HepG2 (cell line): ENCODE results near the gene CACHD1. TPM values are rescaled to one million over a fixed set of nuclear protein-coding genes. Genes with fewer than 3 reads are reported as not detected.

Source experiments
- ATAC-seq: fragments of 200-7000 bp; cut with Tn5 transposase; 3 replicates; pipeline ENCODE4 v1.9.1; 2020; ENCODE audit warnings: mild to moderate bottlenecking, moderate library complexity
- BruUV-seq: library from RNA; stranded (reverse); fragments of 400-500 nt; replicated peaks from 2 replicates; lab custom pipeline; 2021; lab: Mats Ljungman, UMichigan
- CTCF ChIA-PET: fragments of 300-600 bp; formaldehyde crosslinking; extraction: SDS; loops from one replicate; lab custom pipeline; 2021; ENCODE audit warnings: low total read pairs, inconsistent platforms, low intra/inter-chr PET ratio; lab: Yijun Ruan, JAX
- POLR2A ChIA-PET: fragments of 350-600 bp; sonication (Branson Sonifier 250); formaldehyde crosslinking; loops from one replicate; lab custom pipeline; 2020; ENCODE audit warnings: antibody characterized with exemption, inconsistent platforms; lab: Yijun Ruan, JAX
- DNase-seq: peaks from one replicate; pipeline ENCODE4 v3.0.0-alpha.2; 2015; ENCODE audit warnings: low spot score
- FAIRE-seq: peaks from 3 replicates; lab custom pipeline; 2011; peaks lifted over from hg19 to GRCh38; lab: Jason Lieb, UNC
- H2AFZ ChIP-seq: one replicate; pipeline ENCODE4 v1.6.1; 2011; ENCODE audit warnings: low read length, inconsistent platforms
- H3K27ac ChIP-seq: fragments of 300-600 bp; 3 replicates; pipeline ENCODE4 v1.8.0; 2011; ENCODE audit warnings: mixed run types, mild to moderate bottlenecking, mixed read lengths, low read length, inconsistent platforms; ENCODE audit not compliant: insufficient read depth; ENCODE audit errors: extremely low read length
- H3K27me3 ChIP-seq, 2 experiments: fragments of 200-600 bp in 1 of 2; 2 replicates in 1 of 2; 3 replicates in 1 of 2; pipeline versions ENCODE4 v1.6.0 to v1.8.0; 2011; ENCODE audit warnings: low read length in 2 of 2, mild to moderate bottlenecking in 2 of 2, moderate library complexity in 2 of 2, inconsistent platforms in 1 of 2; ENCODE audit not compliant: insufficient read depth in 2 of 2, control insufficient read depth in 1 of 2
- H3K36me3 ChIP-seq, 2 experiments: fragments of 200-600 bp in 1 of 2; replicated peaks in 1 of 2; 2 replicates in 1 of 2; 3 replicates in 1 of 2; pipeline versions ENCODE4 v1.5.1 to v1.8.0; 2011; ENCODE audit warnings: low read length in 2 of 2, inconsistent platforms in 1 of 2; ENCODE audit not compliant: insufficient read depth in 2 of 2, control insufficient read depth in 1 of 2
- H3K4me1 ChIP-seq: 2 replicates; pipeline ENCODE4 v1.5.1; 2012; ENCODE audit warnings: low read length, inconsistent platforms; ENCODE audit not compliant: insufficient read depth
- H3K4me2 ChIP-seq: 2 replicates; pipeline ENCODE4 v1.6.0; 2011; ENCODE audit warnings: low read depth, low read length, inconsistent platforms
- H3K4me3 ChIP-seq, 3 experiments: fragments of 200-600 bp in 1 of 3; sonication (generic), shearing (Covaris generic) in 1 of 3; replicated peaks in 1 of 3; 2 replicates each; pipeline ENCODE4 v1.5.1; 2011 to 2016; ENCODE audit warnings: low read length in 3 of 3, inconsistent platforms in 2 of 3, low read depth in 2 of 3, mild to moderate bottlenecking in 2 of 3, control low read depth in 1 of 3, mixed read lengths in 1 of 3; ENCODE audit not compliant: insufficient read depth in 1 of 3
- H3K79me2 ChIP-seq: one replicate; pipeline ENCODE4 v1.6.1; 2011; ENCODE audit warnings: low read length, inconsistent platforms; ENCODE audit not compliant: insufficient read depth
- H3K9ac ChIP-seq: 2 replicates; pipeline ENCODE4 v1.6.0; 2011; ENCODE audit warnings: mild to moderate bottlenecking, low read depth, low read length, inconsistent platforms; ENCODE audit not compliant: insufficient read depth
- H3K9me3 ChIP-seq: 2 replicates; pipeline ENCODE4 v1.5.1; 2012; ENCODE audit warnings: mild to moderate bottlenecking, low read length
- H4K20me1 ChIP-seq: 2 replicates; pipeline ENCODE4 v1.6.0; 2011; ENCODE audit warnings: inconsistent platforms, mild to moderate bottlenecking, low read length, moderate library complexity; ENCODE audit not compliant: insufficient read depth
- ELF4 ChIP-seq: sonication (generic); formaldehyde crosslinking; IDR thresholded peaks from 2 replicates; pipeline ENCODE4 v1.5.0; 2020; ENCODE audit warnings: missing genetic modification reagents, mild to moderate bottlenecking, moderate library complexity, borderline replicate concordance
- FLYWCH1 ChIP-seq: sonication (generic); formaldehyde crosslinking; IDR thresholded peaks from 2 replicates; pipeline ENCODE4 v1.8.1; 2023; ENCODE audit warnings: mild to moderate bottlenecking, missing genetic modification reagents
- JDP2 ChIP-seq: sonication (generic); formaldehyde crosslinking; IDR thresholded peaks from 2 replicates; pipeline ENCODE4 v1.8.1; 2022; ENCODE audit warnings: missing genetic modification reagents, borderline replicate concordance
- RARA ChIP-seq: IDR thresholded peaks from 2 replicates; pipeline ENCODE4 v1.6.1; 2016; ENCODE audit warnings: missing genetic modification reagents, missing compliant biosample characterization
- RBFOX2 ChIP-seq: fragments of 200-400 bp; formaldehyde crosslinking; IDR thresholded peaks from 2 replicates; pipeline ENCODE4 v1.6.1; 2017; ENCODE audit warnings: low read depth, mild to moderate bottlenecking, low read length
- ZNF101 ChIP-seq: sonication (generic); formaldehyde crosslinking; IDR thresholded peaks from 2 replicates; pipeline ENCODE4 v1.4.0; 2020; ENCODE audit warnings: mild to moderate bottlenecking, low read depth, missing genetic modification reagents, borderline replicate concordance
- ZNF296 ChIP-seq: sonication (generic); formaldehyde crosslinking; conservative IDR thresholded peaks from 2 replicates; pipeline ENCODE4 v1.5.0; 2020; ENCODE audit warnings: mild to moderate bottlenecking, missing genetic modification reagents
- ZNF839 ChIP-seq: sonication (generic); formaldehyde crosslinking; IDR thresholded peaks from 2 replicates; pipeline ENCODE4 v1.4.0; 2020; ENCODE audit warnings: missing genetic modification reagents, mild to moderate bottlenecking, borderline replicate concordance
- WGBS: methylation state at CpG from one replicate; pipeline ENCODE4 v1.1.6; 2017; ENCODE audit warnings: low lambda C conversion rate; 5-methylcytosine and 5-hydroxymethylcytosine counted together
- in situ Hi-C: cut with HindIII; loops from 2 replicates; pipeline ENCODE4 v1.10.0; 2017; ENCODE audit warnings: low pct_unique_long_range_greater_than_20kb; ENCODE audit not compliant: extremely low pct_ligation_motif_present
- intact Hi-C: fragments of 100-400 bp; cut with micrococcal nuclease; formaldehyde crosslinking; loops from one replicate; pipeline ENCODE4 v1.10.0; 2022; ENCODE audit not compliant: unreplicated experiment
- polyA plus RNA-seq, 8 experiments: library from polyadenylated mRNA; depleted of rRNA in 3 of 8; stranded (reverse) in 7 of 8; unstranded in 1 of 8; fragments of >200 nt; fragmentation: Illumina TruSeq in 4 of 8; extraction: Trizol in 4 of 8; gene quantifications; 2 replicates each; pipeline versions ENCODE4 v1.2.1 to v1.2.3, GENCODE V29; 2011 to 2016; ENCODE audit warnings: low read depth in 4 of 8, missing spikeins in 1 of 8, mixed read lengths in 1 of 8; ENCODE audit not compliant: insufficient read depth in 1 of 8
- total RNA-seq, 5 experiments: library from RNA; depleted of rRNA; stranded (reverse); fragments of >200 nt; fragmentation: Illumina TruSeq; extraction: Trizol; gene quantifications; 2 replicates each; pipeline ENCODE4 v1.2.3, GENCODE V29; 2016; ENCODE audit warnings: low read depth in 1 of 5
- TF ChIP-seq, protein P1 (sequence below): sonication (generic); formaldehyde crosslinking; IDR thresholded peaks from 2 replicates; pipeline ENCODE4 v1.5.0; 2020; ENCODE audit warnings: missing genetic modification reagents

CACHD1 gene
- total and polyA plus RNA-seq, 2 of the 13 experiments (the other 11 are each of a cell fraction or from before 2014, with no cell fraction given): 0.11 TPM; not detected in 1

DNA sequence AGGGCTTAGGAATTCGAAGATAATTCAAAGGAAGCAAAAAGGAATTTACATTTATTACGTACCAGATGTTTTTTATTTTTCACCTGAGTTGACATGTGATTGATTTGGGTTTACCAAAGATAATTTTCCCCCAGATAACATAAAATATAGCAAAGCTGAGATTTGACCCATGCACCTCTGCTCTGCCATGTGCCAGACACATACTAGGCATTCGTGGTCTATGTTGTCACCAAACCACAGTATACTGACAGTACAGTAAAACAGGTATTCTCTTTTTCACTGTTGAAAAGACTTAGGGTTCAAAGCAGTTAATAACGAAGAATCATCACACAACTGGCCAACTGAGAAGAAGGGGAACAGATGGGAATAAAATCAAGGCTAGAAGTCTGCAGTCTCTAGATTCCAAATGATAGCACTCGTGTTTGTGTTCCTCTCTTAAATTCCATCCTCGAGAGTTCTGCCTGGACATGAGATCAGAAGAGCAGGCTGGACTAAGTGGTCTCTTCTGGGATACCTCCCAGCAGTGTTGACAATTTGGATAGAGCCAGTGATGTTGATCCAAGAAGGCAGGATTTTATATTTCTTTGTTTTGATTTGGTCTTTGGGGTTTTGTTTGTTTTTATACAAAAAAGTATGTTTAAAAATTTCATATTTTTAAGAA, 189.7 kb downstream of the CACHD1 start:
- Histone ChIP-seq H4K20me1 (no peaks in the 10 kb centered on the region), H3K27me3 (no peaks in the 10 kb centered on the region), H3K4me1 (no peaks in the 10 kb centered on the region), H2AFZ (no peak overlapping the region), H3K9ac (no peak overlapping the region), H3K36me3 (no peaks in the 10 kb centered on the region), H3K4me3 (no peak overlapping the region), H3K4me2 (no peak overlapping the region), H3K27ac (no peak overlapping the region), H3K9me3 (no peaks in the 10 kb centered on the region), H3K79me2 (no peaks in the 10 kb centered on the region)
- BruUV-seq: no TSS peak
- FAIRE-seq: no peak
- TF ChIP-seq, protein P1, sequence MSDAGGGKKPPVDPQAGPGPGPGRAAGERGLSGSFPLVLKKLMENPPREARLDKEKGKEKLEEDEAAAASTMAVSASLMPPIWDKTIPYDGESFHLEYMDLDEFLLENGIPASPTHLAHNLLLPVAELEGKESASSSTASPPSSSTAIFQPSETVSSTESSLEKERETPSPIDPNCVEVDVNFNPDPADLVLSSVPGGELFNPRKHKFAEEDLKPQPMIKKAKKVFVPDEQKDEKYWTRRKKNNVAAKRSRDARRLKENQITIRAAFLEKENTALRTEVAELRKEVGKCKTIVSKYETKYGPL (CRISPR knock-in tag): no peak
- TF ChIP-seq FLYWCH1 (CRISPR knock-in tag) (no peak), RARA (CRISPR knock-in tag) (no peak), ZNF101 (CRISPR knock-in tag) (no peak), ZNF296 (CRISPR knock-in tag) (no peak), ZNF839 (CRISPR knock-in tag) (no peak), JDP2 (CRISPR knock-in tag) (no peak), RBFOX2 (no peak), ELF4 (CRISPR knock-in tag) (no peak)
- in situ Hi-C loops (no loop called here), intact Hi-C loops (no loop called here)
- ATAC-seq: no peak
- ChIA-PET CTCF (no interaction called here), POLR2A (no interaction called here)
- DNase-seq: no peak
- WGBS: 20% methylated on average over 6 of the region's 6 CpGs
